ENCODE results near the gene USP36. TPM values are rescaled to one million over a fixed set of nuclear protein-coding genes. Genes with fewer than 3 reads are reported as not detected.

Gene USP36
- total RNA-seq, 1 donor from 2014 or later: 71.2 TPM

DNA sequence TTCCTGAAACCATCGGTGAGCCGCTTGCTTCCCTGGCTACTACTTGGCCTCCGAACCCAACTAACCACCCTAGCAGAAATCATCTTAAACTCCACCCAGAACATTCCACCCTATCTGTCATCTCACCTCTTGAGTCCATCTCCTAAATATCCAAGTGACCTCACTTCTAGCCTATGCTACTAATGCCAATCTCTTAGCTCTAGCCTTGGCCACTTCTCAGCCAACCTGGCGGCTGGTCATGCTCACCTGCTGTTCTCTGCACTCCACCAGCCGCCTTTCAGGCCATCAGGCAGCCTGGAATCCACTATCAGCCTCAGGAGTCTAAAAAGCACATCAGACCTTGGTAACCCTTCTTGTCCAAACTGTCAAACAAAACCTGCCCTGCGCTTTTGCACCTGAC lies 46.6 kb downstream of the USP36 start:
- Histone ChIP-seq H3K36me3 (peaks cover 0 to 51% of the 10 kb centered on the region in 2 donors), H3K4me3 (no peak overlapping the region), H3K9me3 (no peaks in the 10 kb centered on the region), H3K4me1 (peaks cover 35% of the 10 kb centered on the region), H3K27ac (no peak overlapping the region), H3K27me3 (no peaks in the 10 kb centered on the region)
- intact Hi-C loops (cut with DNase I): no loop called here
- TF ChIP-seq POLR2AphosphoS5 (IDR thresholded peaks at IDR 0.05; ENCODE audit: insufficient read depth in 1 of 2, low read depth in 1 of 2) (no peak), POLR2A (IDR thresholded peaks at IDR 0.05) (no peak)
- TF ChIP-seq, protein P1, sequence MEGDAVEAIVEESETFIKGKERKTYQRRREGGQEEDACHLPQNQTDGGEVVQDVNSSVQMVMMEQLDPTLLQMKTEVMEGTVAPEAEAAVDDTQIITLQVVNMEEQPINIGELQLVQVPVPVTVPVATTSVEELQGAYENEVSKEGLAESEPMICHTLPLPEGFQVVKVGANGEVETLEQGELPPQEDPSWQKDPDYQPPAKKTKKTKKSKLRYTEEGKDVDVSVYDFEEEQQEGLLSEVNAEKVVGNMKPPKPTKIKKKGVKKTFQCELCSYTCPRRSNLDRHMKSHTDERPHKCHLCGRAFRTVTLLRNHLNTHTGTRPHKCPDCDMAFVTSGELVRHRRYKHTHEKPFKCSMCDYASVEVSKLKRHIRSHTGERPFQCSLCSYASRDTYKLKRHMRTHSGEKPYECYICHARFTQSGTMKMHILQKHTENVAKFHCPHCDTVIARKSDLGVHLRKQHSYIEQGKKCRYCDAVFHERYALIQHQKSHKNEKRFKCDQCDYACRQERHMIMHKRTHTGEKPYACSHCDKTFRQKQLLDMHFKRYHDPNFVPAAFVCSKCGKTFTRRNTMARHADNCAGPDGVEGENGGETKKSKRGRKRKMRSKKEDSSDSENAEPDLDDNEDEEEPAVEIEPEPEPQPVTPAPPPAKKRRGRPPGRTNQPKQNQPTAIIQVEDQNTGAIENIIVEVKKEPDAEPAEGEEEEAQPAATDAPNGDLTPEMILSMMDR (IDR thresholded peaks at IDR 0.05): no peak
- DNase-seq (ENCODE audit: extremely low spot score in 2 of 2): no peak

DNA sequence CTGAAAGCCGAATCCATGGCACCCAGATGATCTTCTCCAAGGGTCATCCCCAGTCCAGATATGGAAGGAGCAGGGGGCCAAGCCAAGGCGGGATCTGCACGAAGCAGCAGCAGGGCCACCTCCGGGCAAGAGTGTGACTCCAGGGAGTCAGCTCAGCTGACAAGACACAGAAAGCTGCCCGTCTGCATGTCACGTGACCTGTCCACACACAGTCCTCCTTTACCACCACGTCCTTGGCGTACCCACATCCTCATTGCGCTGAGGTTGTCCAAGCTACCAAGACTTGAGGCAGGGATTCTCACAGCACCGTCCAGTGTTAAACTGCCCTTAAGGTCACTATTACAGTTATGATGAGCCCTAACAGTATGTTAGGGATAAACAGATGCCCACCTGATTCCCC lies 47.2 kb downstream of the USP36 start:
- H3K4me3 ChIP-seq: no peak overlapping the region
- DNase-seq (ENCODE audit: extremely low spot score in 2 of 2): no peak

DNA sequence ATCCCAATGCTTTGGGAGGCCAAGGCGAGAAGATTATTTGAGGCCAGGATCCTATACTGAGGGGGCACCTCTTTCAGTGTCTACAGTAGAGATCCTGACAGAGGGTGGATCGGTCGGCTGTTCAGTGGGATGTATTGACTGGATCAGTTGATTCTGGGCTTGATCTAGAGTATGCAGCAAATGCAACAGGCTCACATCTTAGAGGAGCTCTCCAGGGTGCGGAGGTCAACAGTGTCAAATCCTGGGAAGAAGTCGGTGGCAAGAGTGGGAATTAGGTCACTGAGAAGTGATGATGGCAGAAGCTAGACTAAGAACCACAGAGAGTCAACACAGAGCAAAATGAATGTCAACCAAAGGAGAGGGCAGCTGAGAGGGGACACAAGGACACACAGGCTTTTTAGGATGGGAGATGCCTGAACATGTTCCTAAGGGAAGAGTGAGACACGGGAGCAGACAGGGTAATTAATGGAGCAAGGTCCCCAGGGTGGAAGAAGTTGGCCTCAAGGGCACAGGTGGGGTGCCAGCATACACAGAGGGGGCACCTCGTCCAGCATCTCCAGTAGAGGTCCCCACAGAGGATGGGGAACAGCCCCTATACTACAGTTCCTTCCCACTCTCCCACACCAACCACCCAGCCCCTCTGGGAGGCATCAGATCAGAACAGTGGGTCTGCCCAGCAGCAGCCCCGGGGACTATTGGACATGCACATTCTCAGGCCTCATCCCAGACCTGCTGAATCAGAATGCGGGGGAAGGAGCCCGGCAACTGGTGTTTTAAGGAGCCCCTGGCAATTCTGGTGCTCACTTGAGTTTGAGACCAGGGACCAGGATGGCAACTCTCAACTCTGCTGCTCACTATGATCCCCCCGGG lies 48.5 kb downstream of the USP36 start:
- Histone ChIP-seq H3K27ac (peak overlapping the region; percentile 13), H3K4me1 (peaks cover 39% of the 10 kb centered on the region), H3K36me3 (peaks cover 0 to 32% of the 10 kb centered on the region in 2 donors), H3K27me3 (no peaks in the 10 kb centered on the region), H3K4me3 (no peak overlapping the region), H3K9me3 (no peaks in the 10 kb centered on the region)
- no peak for DNase-seq (ENCODE audit: extremely low spot score in 2 of 2)
- intact Hi-C loops (cut with DNase I): no loop called here
- TF ChIP-seq POLR2AphosphoS5 (IDR thresholded peaks at IDR 0.05; ENCODE audit: insufficient read depth in 1 of 2, low read depth in 1 of 2) (no peak), POLR2A (IDR thresholded peaks at IDR 0.05) (no peak)

More for the DNA sequence above, 47.2 kb downstream of the USP36 start:
- H3K4me1 ChIP-seq: peaks cover 39% of the 10 kb centered on the region
- H3K9me3 ChIP-seq: no peaks in the 10 kb centered on the region
- H3K27ac ChIP-seq: no peak overlapping the region
- TF ChIP-seq POLR2AphosphoS5 (IDR thresholded peaks at IDR 0.05; ENCODE audit: insufficient read depth in 1 of 2, low read depth in 1 of 2): no peak
- TF ChIP-seq, protein P1 (IDR thresholded peaks at IDR 0.05): no peak
- TF ChIP-seq POLR2A (IDR thresholded peaks at IDR 0.05): no peak
- intact Hi-C loops (cut with DNase I): no loop called here
- peaks cover 0 to 45% of the 10 kb centered on the region in 2 donors for H3K36me3 ChIP-seq
- H3K27me3 ChIP-seq: no peaks in the 10 kb centered on the region

DNA sequence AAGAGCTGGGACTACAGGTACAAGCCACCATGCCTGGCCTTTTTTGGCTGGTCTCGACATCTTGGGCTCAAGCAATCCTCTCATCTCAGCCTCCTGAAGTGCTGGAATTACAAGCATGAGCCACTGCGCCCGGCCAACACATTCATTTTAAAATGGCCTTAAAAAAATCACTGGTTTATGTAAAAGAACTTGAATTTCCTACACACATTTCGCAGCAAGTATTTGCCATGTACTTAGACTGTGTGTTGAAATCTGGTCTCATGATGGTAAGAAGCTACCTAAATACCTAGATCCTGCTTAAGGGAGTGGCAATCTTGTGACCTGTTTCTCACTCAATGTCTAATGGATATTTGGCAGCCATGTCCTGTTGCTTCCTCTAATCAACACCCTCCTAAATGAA lies 50.1 kb downstream of the USP36 start:
- Histone ChIP-seq H3K27me3 (no peaks in the 10 kb centered on the region), H3K27ac (peak overlapping the region; percentile 61), H3K36me3 (peaks cover 0 to 16% of the 10 kb centered on the region in 2 donors)

DNA sequence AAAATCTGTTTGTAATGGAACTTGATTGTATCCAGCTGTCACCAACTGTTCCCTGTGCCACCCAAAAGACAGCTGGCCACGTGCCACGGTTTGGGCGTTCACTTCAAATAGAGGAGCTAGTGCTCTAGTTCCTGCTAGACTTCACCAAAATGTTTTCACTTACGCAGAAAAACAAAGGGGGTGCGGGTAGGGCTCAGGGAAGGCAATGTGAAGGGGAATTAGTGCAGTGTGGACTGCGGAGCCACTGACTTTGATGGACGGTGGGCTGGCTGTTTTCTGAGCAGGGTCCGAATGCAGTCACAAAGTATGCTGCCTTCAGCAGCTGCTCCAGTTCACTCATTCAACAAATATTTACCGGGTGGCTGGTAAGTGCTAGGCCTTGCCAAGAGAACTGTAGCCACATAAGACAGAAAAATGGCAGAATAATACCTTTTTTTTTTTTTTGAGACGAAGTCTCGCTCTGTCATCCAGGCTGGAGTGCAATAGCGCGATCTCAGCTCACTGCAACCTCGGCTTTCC lies 50.9 kb downstream of the USP36 start:
- TF ChIP-seq POLR2AphosphoS5 (IDR thresholded peaks at IDR 0.05; ENCODE audit: insufficient read depth in 1 of 2, low read depth in 1 of 2) (no peak), POLR2A (IDR thresholded peaks at IDR 0.05) (no peak)
- TF ChIP-seq, protein P1 (IDR thresholded peaks at IDR 0.05): no peak
- Histone ChIP-seq H3K9me3 (no peaks in the 10 kb centered on the region), H3K4me3 (no peak overlapping the region), H3K4me1 (peaks cover 39% of the 10 kb centered on the region), H3K36me3 (peaks cover 0 to 13% of the 10 kb centered on the region in 2 donors), H3K27me3 (no peaks in the 10 kb centered on the region), H3K27ac (peak overlapping the region; percentile 59)
- intact Hi-C loops (cut with DNase I): no loop called here
- no peak for DNase-seq (ENCODE audit: extremely low spot score in 2 of 2)

More for the DNA sequence above, 50.1 kb downstream of the USP36 start:
- TF ChIP-seq, protein P1 (IDR thresholded peaks at IDR 0.05): no peak
- TF ChIP-seq POLR2AphosphoS5 (IDR thresholded peaks at IDR 0.05; ENCODE audit: insufficient read depth in 1 of 2, low read depth in 1 of 2) (peak in 1 of 2 donors; percentile 47), POLR2A (IDR thresholded peaks at IDR 0.05) (no peak)
- intact Hi-C loops (cut with DNase I): no loop called here
- no peak for DNase-seq (ENCODE audit: extremely low spot score in 2 of 2)
- peaks cover 39% of the 10 kb centered on the region for H3K4me1 ChIP-seq
- no peak overlapping the region for H3K4me3 ChIP-seq
- H3K9me3 ChIP-seq: no peaks in the 10 kb centered on the region

Data from vagina (tissue), 2 donors.